ENCODE data around the gene RAB6A.

GRCh38 chr11:73758451-73758850 is 2.4 kb downstream of the RAB6A start:
- TF ChIP-seq EZH2 (IDR thresholded peaks at IDR 0.05) (no peak), CTCF (IDR thresholded peaks at IDR 0.05 in 2 of 3, conservative IDR thresholded peaks at IDR 0.05 in 1 of 3; ENCODE audit: borderline replicate concordance in 1 of 3, insufficient read depth in 1 of 3, low read depth in 2 of 3, low read length in 2 of 3) (no peak), EGR1 (IDR thresholded peaks at IDR 0.05; ENCODE audit: low read depth) (no peak), POLR2A (IDR thresholded peaks at IDR 0.05; ENCODE audit: borderline replicate concordance, extremely low read depth, insufficient read depth, insufficient read length) (no peak), MAX (IDR thresholded peaks at IDR 0.05) (no peak), CBX3 (IDR thresholded peaks at IDR 0.05; ENCODE audit: low read depth) (no peak), ZFX (IDR thresholded peaks at IDR 0.05) (no peak), POLR2AphosphoS5 (IDR thresholded peaks at IDR 0.05; ENCODE audit: low read depth, low read length) (no peak), EZH2phosphoT487 (IDR thresholded peaks at IDR 0.05; ENCODE audit: borderline replicate concordance) (no peak), ATF3 (IDR thresholded peaks at IDR 0.05) (no peak), REST (IDR thresholded peaks at IDR 0.05; ENCODE audit: low read depth) (no peak), YY1 (IDR thresholded peaks at IDR 0.05; ENCODE audit: extremely low read depth, insufficient replicate concordance, low read depth, low read length) (no peak)
